Glutamatergic neuron (in vitro differentiated cells): ENCODE data around the gene MKLN1. TPM values are rescaled to one million over a fixed set of nuclear protein-coding genes. Genes with fewer than 3 reads are reported as not detected.
A peak's percentile ranks its signal among the peaks of the same experiment; 100 is the strongest.

Experiments used
- DNase-seq: peaks from one replicate; pipeline ENCODE4 v3.0.0; 2022
- H3K27ac Mint-ChIP-seq: one replicate; pipeline ENCODE4 v1.8.0; 2020; ENCODE audit warnings: mild to moderate bottlenecking, mixed read lengths, inconsistent platforms; ENCODE audit not compliant: unreplicated experiment
- H3K27me3 Mint-ChIP-seq: one replicate; pipeline ENCODE4 v1.8.0; 2020; ENCODE audit warnings: mild to moderate bottlenecking, moderate library complexity, mixed read lengths, inconsistent platforms; ENCODE audit not compliant: unreplicated experiment
- H3K36me3 Mint-ChIP-seq: one replicate; pipeline ENCODE4 v1.8.0; 2020; ENCODE audit warnings: mild to moderate bottlenecking, mixed read lengths, inconsistent platforms; ENCODE audit not compliant: unreplicated experiment
- H3K4me1 Mint-ChIP-seq: one replicate; pipeline ENCODE4 v1.8.0; 2020; ENCODE audit warnings: mild to moderate bottlenecking, low read depth, mixed read lengths, inconsistent platforms; ENCODE audit not compliant: unreplicated experiment
- H3K4me3 Mint-ChIP-seq: one replicate; pipeline ENCODE4 v1.8.0; 2020; ENCODE audit warnings: mild to moderate bottlenecking, mixed read lengths, inconsistent platforms; ENCODE audit not compliant: unreplicated experiment
- H3K9me3 Mint-ChIP-seq: one replicate; pipeline ENCODE4 v1.8.0; 2020; ENCODE audit warnings: mild to moderate bottlenecking, moderate library complexity, mixed read lengths, inconsistent platforms; ENCODE audit not compliant: unreplicated experiment
- total RNA-seq: library from RNA; stranded (reverse); fragmentation: NEBNext Ultra II Directional; extraction: Animal tissue kit (Norgen Biotek cat#: 25700); gene quantifications from one replicate; pipeline ENCODE4 v1.2.1, GENCODE V29; 2021; ENCODE audit not compliant: unreplicated experiment
- TF ChIP-seq, protein P1 (sequence below): fragments of 200-600 bp; sonication (generic); IDR thresholded peaks from one replicate; pipeline ENCODE4 v1.5.0; 2021; ENCODE audit not compliant: partially characterized antibody, unreplicated experiment

The MKLN1 gene
- total RNA-seq, 1 donor from 2014 or later, result 36.7 TPM

DNA sequence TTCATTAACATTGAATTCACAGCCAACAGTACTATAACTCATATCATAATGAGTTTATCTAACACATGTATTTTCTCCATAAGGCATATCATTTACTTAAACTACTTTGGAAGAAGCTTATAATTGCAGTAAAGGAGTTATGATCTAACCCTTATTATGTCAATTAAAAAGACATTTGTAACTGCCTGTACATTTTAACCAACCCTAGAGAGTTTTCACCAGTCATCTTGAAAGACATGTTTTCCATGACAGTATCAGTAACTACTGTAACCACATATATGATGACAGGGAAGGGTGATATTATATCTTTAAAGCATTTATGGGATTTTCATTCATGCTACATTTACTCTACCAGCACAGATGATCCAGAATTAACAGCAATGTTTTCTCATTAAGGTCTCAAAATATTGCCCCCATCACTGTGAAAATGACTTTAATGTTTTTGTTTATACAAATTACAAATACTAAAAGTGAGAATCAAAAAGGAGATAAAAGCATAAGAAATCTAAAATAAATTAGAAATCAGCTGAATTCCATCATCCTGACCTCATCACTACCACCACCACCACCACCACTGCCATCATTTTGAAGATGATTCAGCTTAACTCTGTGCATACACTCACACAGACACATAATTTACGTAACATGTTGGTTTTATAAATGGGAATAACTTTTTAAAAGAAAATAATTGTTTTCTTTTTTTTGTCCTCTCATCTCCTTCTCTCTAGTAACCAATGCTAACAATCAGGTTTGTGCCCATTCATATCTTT lies 53.6 kb downstream of the MKLN1 start:
- Mint-ChIP-seq H3K36me3 (no peaks in the 10 kb centered on the region), H3K4me1 (peaks cover 5% of the 10 kb centered on the region), H3K4me3 (no peak overlapping the region), H3K27ac (no peak overlapping the region), H3K27me3 (no peaks in the 10 kb centered on the region), H3K9me3 (no peaks in the 10 kb centered on the region)
- TF ChIP-seq, protein P1, sequence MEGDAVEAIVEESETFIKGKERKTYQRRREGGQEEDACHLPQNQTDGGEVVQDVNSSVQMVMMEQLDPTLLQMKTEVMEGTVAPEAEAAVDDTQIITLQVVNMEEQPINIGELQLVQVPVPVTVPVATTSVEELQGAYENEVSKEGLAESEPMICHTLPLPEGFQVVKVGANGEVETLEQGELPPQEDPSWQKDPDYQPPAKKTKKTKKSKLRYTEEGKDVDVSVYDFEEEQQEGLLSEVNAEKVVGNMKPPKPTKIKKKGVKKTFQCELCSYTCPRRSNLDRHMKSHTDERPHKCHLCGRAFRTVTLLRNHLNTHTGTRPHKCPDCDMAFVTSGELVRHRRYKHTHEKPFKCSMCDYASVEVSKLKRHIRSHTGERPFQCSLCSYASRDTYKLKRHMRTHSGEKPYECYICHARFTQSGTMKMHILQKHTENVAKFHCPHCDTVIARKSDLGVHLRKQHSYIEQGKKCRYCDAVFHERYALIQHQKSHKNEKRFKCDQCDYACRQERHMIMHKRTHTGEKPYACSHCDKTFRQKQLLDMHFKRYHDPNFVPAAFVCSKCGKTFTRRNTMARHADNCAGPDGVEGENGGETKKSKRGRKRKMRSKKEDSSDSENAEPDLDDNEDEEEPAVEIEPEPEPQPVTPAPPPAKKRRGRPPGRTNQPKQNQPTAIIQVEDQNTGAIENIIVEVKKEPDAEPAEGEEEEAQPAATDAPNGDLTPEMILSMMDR, result no peak
- no peak for DNase-seq

DNA sequence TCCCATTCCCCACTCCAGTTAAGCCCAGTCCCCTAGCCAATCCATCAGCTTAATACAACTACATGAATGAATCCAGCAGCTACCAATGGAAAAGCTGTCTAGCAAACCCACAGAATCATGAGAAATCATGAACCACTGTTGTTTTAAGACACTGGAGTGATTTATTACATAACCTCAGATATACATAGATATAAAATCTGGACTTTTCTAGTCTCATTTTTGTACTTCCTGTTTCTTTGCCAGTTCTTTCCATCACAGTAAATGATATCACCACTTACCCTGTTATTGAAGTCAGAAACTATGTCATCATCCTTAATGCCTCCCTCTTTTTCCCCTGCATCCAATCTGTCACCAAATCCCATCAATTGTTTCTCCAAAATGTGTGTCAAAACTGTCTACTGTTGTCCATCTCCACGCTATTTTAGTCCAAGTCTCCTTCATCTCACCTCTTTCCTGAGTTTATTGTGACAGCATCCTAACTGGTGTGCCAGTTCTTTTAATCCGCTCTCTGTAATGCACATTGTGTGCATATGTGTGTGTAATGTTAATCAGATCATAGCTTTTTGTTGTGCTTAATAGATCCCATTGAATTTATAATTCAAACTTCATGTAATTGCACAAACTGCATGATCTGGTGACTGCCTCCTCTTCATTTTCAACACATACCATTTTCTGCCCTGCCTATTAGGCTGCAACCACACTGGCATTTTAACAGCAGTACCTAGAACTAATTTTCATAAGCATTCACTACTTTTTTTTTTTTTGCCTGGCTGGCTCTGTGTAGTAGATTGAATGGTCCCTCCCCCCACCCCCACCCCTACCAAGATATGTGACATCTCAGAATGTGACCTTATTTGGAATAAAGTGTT lies 56.0 kb downstream of the MKLN1 start:
- Mint-ChIP-seq H3K4me3 (no peak overlapping the region), H3K27ac (peak overlapping the region; percentile 31), H3K27me3 (no peaks in the 10 kb centered on the region), H3K9me3 (no peaks in the 10 kb centered on the region), H3K36me3 (no peaks in the 10 kb centered on the region), H3K4me1 (peaks cover 5% of the 10 kb centered on the region)
- TF ChIP-seq, protein P1, result no peak
- no peak for DNase-seq

DNA sequence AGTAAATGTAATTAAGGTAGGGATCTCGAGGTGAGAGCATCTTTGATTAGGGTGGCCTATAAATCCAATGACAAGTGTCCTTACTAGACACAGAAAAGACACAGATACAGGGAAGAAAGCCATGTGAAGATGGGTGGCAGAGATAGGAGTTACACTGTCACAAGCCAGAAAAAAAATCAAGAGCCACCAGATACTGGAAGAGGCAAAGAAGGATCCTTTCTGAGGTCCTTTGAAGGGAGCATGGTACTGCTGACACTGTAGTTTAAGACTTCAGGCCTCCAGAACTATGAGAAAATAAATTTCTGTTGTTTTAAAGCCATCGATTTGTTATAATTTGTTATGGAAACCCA lies 56.6 kb downstream of the MKLN1 start:
- Mint-ChIP-seq H3K27me3 (no peaks in the 10 kb centered on the region), H3K4me1 (peaks cover 5% of the 10 kb centered on the region), H3K27ac (no peak overlapping the region), H3K36me3 (no peaks in the 10 kb centered on the region), H3K9me3 (no peaks in the 10 kb centered on the region), H3K4me3 (no peak overlapping the region)
- DNase-seq, result no peak
- TF ChIP-seq, protein P1, result no peak

DNA sequence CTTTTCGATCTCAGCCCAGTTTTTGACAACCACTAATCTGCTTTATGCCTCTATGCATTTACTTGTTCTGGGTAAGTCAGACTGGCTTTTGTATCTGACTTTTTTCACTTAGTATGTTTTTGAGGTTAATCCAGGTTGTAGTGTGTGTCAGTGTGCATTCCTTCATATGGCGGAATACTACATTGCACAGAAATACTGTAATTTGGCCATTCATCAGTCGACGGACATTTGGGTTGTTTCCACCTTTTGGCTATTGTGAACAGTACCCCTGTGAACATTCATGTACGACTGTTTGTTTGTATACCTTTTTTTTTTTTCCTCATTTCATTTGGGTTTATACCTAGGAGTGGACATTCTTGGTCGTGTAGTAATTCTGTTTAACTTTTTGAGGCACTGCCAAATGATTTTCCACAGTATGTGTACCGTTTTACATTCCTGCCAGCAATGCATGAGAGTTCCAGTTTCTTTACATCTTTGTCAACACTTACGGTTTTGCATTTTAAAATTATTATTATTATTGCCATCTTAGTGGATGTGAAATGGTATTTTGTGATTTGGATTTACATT lies 57.4 kb downstream of the MKLN1 start:
- no peaks in the 10 kb centered on the region for H3K36me3 Mint-ChIP-seq
- TF ChIP-seq, protein P1, result no peak
- H3K9me3 Mint-ChIP-seq, result no peaks in the 10 kb centered on the region
- peaks cover 5% of the 10 kb centered on the region for H3K4me1 Mint-ChIP-seq
- no peak for DNase-seq
- no peak overlapping the region for H3K27ac Mint-ChIP-seq
- H3K4me3 Mint-ChIP-seq, result no peak overlapping the region
- H3K27me3 Mint-ChIP-seq, result no peaks in the 10 kb centered on the region

DNA sequence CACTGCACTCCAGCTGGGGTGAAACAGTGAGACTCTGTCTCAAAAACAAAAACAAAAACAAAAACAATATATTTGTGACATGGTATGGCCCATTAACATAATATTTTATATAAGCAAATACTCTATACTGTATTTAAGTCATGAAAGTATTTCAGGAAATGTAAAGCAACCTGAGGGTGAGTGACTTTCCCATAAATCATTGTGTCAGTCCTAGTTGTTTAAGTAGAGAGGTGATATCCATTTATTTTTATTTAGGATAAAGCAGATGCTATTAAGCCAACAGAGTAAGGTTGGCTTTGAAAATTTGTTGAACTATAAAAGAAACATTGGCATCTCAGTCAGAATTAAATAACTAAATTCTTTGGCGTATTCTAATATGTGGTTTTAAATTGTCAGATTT lies 60.5 kb downstream of the MKLN1 start:
- no peak for DNase-seq
- TF ChIP-seq, protein P1, result no peak
- Mint-ChIP-seq H3K4me1 (peaks cover 5% of the 10 kb centered on the region), H3K4me3 (no peak overlapping the region), H3K9me3 (no peaks in the 10 kb centered on the region), H3K36me3 (no peaks in the 10 kb centered on the region), H3K27me3 (no peaks in the 10 kb centered on the region), H3K27ac (no peak overlapping the region)
